ENCODE data around the gene GSTP1.

Gene GSTP1

GRCh38 chr11:67629386-67630227 lies 46.0 kb downstream of the GSTP1 start, which contains the start of gene NUDT8:
Gene NUDT8, minus strand, starts transcription at chr11:67629937. Its CDS starts 26 bp downstream, at chr11:67629911.
- H3K4me1 ChIP-seq (ENCODE audit: control insufficient read depth, insufficient read depth, low read length): peaks cover 12% of the 10 kb centered on the region
- H3K9ac ChIP-seq (ENCODE audit: low read depth, low read length): peak within 1 kb of the TSS; percentile 84
- H3K36me3 ChIP-seq (ENCODE audit: insufficient read depth, low read length): no peaks in the 10 kb centered on the region
- H3K9me3 ChIP-seq (replicated peaks; ENCODE audit: low read length): no peaks in the 10 kb centered on the region
- peak within 1 kb of the TSS; percentile 99 for H3K4me2 ChIP-seq (ENCODE audit: low read length)
- H3K27me3 ChIP-seq (ENCODE audit: control insufficient read depth, insufficient read depth, low read length): peaks cover 6% of the 10 kb centered on the region
- peak within 1 kb of the TSS; percentile 89 for H3K4me3 ChIP-seq (ENCODE audit: low read length)

GRCh38 chr11:67630228-67630942 lies 46.8 kb downstream of the GSTP1 start:
- Histone ChIP-seq H3K9ac (ENCODE audit: low read depth, low read length) (peak overlapping the region; percentile 84), H3K4me3 (ENCODE audit: low read length) (peak overlapping the region; percentile 89), H3K36me3 (ENCODE audit: insufficient read depth, low read length) (no peaks in the 10 kb centered on the region), H3K4me2 (ENCODE audit: low read length) (peak overlapping the region; percentile 99), H3K4me1 (ENCODE audit: control insufficient read depth, insufficient read depth, low read length) (peaks cover 12% of the 10 kb centered on the region), H3K27me3 (ENCODE audit: control insufficient read depth, insufficient read depth, low read length) (peaks cover 6% of the 10 kb centered on the region), H3K9me3 (replicated peaks; ENCODE audit: low read length) (no peaks in the 10 kb centered on the region)

DNA sequence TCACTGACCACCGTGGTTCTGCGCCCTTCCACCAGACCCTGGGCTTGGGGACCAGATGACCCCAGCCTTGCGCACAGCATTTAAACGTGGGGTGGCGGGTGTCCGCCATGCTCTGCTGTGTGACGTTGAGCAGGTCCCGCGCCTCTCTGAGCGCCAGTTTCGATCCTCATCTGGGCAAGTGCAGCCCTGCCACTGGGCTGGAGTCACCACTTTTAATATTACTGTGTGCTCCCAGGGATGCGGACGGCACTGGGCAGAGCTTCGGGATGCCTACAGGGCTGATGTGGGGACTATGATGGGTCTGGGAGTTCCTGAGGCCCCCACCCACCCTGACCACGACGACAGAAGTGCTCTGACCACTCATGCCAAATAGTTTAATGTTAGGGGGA lies 47.3 kb downstream of the GSTP1 start:
- H3K4me2 ChIP-seq (ENCODE audit: low read length): peak overlapping the region; percentile 99
- no peaks in the 10 kb centered on the region for H3K9me3 ChIP-seq (replicated peaks; ENCODE audit: low read length)
- H3K27me3 ChIP-seq (ENCODE audit: control insufficient read depth, insufficient read depth, low read length): peaks cover 6% of the 10 kb centered on the region
- no peaks in the 10 kb centered on the region for H3K36me3 ChIP-seq (ENCODE audit: insufficient read depth, low read length)
- peak overlapping the region; percentile 89 for H3K4me3 ChIP-seq (ENCODE audit: low read length)
- H3K9ac ChIP-seq (ENCODE audit: low read depth, low read length): peak overlapping the region; percentile 84
- peaks cover 12% of the 10 kb centered on the region for H3K4me1 ChIP-seq (ENCODE audit: control insufficient read depth, insufficient read depth, low read length)

DNA sequence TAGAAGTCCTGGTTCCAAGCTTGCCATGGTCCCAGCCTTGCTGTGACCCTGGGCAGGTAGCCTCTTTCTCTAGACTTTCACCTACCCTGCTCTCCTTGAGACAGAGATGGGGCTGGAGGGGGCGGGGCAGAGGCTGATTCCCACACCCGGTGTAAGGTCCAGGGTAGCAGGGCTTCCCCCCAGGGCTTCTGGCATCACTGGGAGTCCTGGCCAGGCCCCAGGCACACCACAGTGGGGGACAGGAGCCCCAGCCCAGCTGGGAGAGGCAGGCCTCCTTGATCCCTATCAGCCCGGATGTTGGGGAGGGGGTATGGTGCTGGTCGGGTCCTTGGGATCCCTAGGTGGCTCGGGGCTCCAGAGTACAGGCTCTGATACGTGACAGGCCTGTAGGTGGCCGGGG lies 47.8 kb downstream of the GSTP1 start:
- Histone ChIP-seq H3K36me3 (ENCODE audit: insufficient read depth, low read length) (no peaks in the 10 kb centered on the region), H3K4me1 (ENCODE audit: control insufficient read depth, insufficient read depth, low read length) (peaks cover 12% of the 10 kb centered on the region), H3K4me3 (ENCODE audit: low read length) (no peak overlapping the region), H3K4me2 (ENCODE audit: low read length) (no peak overlapping the region), H3K9me3 (replicated peaks; ENCODE audit: low read length) (no peaks in the 10 kb centered on the region), H3K9ac (ENCODE audit: low read depth, low read length) (peak overlapping the region; percentile 84), H3K27me3 (ENCODE audit: control insufficient read depth, insufficient read depth, low read length) (peaks cover 6% of the 10 kb centered on the region)

DNA sequence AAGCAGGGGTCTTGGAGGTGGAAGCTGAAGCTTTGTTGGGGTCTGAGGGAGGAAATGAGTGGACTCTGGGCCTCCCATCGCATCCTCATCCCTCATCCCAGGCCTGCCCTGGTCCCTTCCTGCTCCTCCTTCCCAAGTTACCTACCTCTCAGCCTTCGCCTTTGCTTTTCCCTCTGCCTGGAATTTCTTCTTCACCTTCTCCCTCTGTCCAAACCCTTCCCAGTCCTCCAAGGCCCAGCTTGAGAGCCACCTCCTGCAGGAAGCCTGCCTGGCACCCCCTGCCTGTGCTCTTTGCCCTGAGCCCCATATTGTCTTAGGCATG lies 48.2 kb downstream of the GSTP1 start:
- Histone ChIP-seq H3K27me3 (ENCODE audit: control insufficient read depth, insufficient read depth, low read length) (peaks cover 6% of the 10 kb centered on the region), H3K9ac (ENCODE audit: low read depth, low read length) (no peak overlapping the region), H3K9me3 (replicated peaks; ENCODE audit: low read length) (no peaks in the 10 kb centered on the region), H3K4me1 (ENCODE audit: control insufficient read depth, insufficient read depth, low read length) (peaks cover 12% of the 10 kb centered on the region), H3K36me3 (ENCODE audit: insufficient read depth, low read length) (no peaks in the 10 kb centered on the region), H3K4me2 (ENCODE audit: low read length) (no peak overlapping the region), H3K4me3 (ENCODE audit: low read length) (no peak overlapping the region)

- Histone ChIP-seq H3K36me3 (ENCODE audit: insufficient read depth, low read length) (no peaks in the 10 kb centered on the region), H3K4me2 (ENCODE audit: low read length) (no peak overlapping the region), H3K4me1 (ENCODE audit: control insufficient read depth, insufficient read depth, low read length) (peaks cover 12% of the 10 kb centered on the region), H3K9ac (ENCODE audit: low read depth, low read length) (no peak overlapping the region), H3K4me3 (ENCODE audit: low read length) (no peak overlapping the region), H3K9me3 (replicated peaks; ENCODE audit: low read length) (no peaks in the 10 kb centered on the region), H3K27me3 (ENCODE audit: control insufficient read depth, insufficient read depth, low read length) (peaks cover 6% of the 10 kb centered on the region)
These were observed 48.8 kb downstream of the GSTP1 start for GRCh38 chr11:67632175-67632981.

DNA sequence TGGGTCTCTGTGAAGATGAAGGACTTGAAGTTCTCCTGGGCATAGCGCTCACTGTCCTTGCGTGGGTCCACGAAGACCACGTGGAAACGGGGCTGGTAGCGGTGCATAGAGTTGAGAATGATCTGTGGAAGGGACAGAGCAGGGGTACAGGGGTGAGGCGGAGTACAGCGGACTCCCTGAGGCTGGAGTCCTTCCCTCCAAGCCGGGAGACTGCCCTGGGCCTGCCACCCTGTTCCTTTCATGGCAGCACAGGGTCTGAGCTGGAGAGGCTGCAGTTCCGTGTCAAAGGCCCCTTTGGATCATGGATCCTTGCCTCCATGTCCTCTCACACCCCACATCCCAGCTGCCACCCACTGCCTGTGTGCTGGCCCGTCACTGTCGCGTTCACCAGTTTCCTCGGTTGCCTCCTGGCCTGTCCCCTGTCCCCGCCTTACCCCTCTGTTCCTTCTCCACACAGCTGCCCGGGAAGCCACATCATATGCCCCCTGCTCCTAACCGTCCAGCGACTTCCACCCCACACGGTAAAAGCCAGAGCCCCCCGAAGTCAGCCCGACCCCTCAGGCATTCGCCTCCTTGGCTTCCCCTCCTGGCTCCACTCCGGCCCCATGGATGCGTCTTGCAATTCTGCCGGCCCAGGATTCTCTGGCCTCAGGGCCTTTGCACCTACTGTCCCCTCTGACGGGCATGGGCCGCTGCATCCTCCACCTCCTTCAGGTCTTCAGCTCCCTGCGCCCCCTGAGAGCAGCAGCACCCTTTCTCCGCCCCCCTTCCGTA lies 49.6 kb downstream of the GSTP1 start:
- Histone ChIP-seq H3K9ac (ENCODE audit: low read depth, low read length) (no peak overlapping the region), H3K27me3 (ENCODE audit: control insufficient read depth, insufficient read depth, low read length) (peaks cover 6% of the 10 kb centered on the region), H3K4me2 (ENCODE audit: low read length) (no peak overlapping the region), H3K4me3 (ENCODE audit: low read length) (no peak overlapping the region), H3K9me3 (replicated peaks; ENCODE audit: low read length) (no peaks in the 10 kb centered on the region), H3K4me1 (ENCODE audit: control insufficient read depth, insufficient read depth, low read length) (peaks cover 12% of the 10 kb centered on the region), H3K36me3 (ENCODE audit: insufficient read depth, low read length) (no peaks in the 10 kb centered on the region)

GRCh38 chr11:67633758-67634365 lies 50.2 kb downstream of the GSTP1 start:
- Histone ChIP-seq H3K4me3 (ENCODE audit: low read length) (no peak overlapping the region), H3K9me3 (replicated peaks; ENCODE audit: low read length) (no peaks in the 10 kb centered on the region), H3K36me3 (ENCODE audit: insufficient read depth, low read length) (no peaks in the 10 kb centered on the region), H3K27me3 (ENCODE audit: control insufficient read depth, insufficient read depth, low read length) (peaks cover 6% of the 10 kb centered on the region), H3K4me1 (ENCODE audit: control insufficient read depth, insufficient read depth, low read length) (peaks cover 12% of the 10 kb centered on the region), H3K9ac (ENCODE audit: low read depth, low read length) (no peak overlapping the region), H3K4me2 (ENCODE audit: low read length) (no peak overlapping the region)

DNA sequence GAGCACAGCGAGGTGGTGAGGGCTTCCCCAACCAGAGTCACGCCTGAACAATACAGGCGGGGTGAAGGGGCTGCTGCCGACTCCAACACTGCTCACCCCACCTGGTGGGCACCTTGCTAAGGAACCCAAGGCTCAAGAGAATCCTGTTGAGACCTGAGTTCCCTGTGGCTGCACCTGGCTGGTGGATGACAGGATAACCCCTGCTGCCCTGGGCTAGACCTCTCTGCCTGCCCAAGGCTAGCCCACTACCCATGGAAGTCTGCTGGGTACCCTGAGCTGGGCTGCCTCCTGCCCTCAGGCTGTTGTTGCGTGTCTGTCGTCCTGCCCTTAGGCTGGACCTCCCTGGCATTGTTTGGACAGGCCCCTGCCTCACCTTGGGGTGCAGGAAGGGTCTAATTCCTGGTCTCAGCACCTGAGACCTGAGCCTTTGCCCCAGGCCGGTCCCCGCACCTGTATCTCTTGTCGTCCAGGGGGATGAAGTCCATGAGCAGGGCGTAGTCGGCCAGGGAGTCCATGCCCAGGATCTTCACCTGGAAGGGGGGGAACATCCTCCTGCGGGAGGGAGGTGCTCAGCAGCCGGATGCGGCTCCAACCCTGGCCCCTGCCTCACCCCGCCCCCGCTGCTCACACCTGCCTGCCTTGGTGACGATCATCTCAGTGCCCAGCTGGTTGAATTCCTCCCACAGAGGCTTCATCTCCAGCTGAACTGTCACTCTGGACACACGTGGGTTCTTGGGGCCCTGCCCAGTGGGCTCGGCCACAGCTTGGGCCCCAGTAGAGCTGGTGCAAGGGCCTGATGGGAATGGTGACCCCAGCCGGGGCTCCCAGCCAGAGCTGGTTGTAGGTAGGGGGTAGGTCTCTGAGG lies 51.0 kb downstream of the GSTP1 start:
- Histone ChIP-seq H3K4me3 (ENCODE audit: low read length) (no peak overlapping the region), H3K36me3 (ENCODE audit: insufficient read depth, low read length) (no peaks in the 10 kb centered on the region), H3K27me3 (ENCODE audit: control insufficient read depth, insufficient read depth, low read length) (peaks cover 10% of the 10 kb centered on the region), H3K9me3 (replicated peaks; ENCODE audit: low read length) (no peaks in the 10 kb centered on the region), H3K4me1 (ENCODE audit: control insufficient read depth, insufficient read depth, low read length) (peaks cover 9% of the 10 kb centered on the region), H3K4me2 (ENCODE audit: low read length) (no peak overlapping the region), H3K9ac (ENCODE audit: low read depth, low read length) (no peak overlapping the region)

DNA sequence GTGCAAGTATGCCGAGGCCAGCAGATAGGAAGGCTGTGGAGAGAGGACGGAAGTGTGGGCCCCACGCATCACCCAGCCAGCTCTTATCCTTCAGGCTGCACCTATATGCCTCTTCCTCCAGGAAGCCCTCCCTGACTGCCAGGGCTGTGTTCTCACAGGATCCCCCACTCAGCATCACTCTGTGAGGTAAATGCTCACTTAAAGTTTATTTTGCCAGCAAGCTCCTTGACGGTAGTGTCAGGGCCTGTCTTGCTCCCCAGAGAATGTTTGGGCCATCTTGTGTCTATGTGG lies 51.6 kb downstream of the GSTP1 start:
- peaks cover 13% of the 10 kb centered on the region for H3K27me3 ChIP-seq (ENCODE audit: control insufficient read depth, insufficient read depth, low read length)
- H3K4me1 ChIP-seq (ENCODE audit: control insufficient read depth, insufficient read depth, low read length): peaks cover 8% of the 10 kb centered on the region

More for the DNA sequence above, 51.6 kb downstream of the GSTP1 start:
- Histone ChIP-seq H3K36me3 (ENCODE audit: insufficient read depth, low read length) (no peaks in the 10 kb centered on the region), H3K4me2 (ENCODE audit: low read length) (no peak overlapping the region), H3K4me3 (ENCODE audit: low read length) (no peak overlapping the region), H3K9me3 (replicated peaks; ENCODE audit: low read length) (no peaks in the 10 kb centered on the region), H3K9ac (ENCODE audit: low read depth, low read length) (no peak overlapping the region)

Data from skeletal muscle satellite cell (primary cell).